ENCODE measurements around the gene RRP12. TPM values are rescaled to one million over a fixed set of nuclear protein-coding genes. Genes with fewer than 3 reads are reported as not detected.

The RRP12 gene
- polyA plus RNA-seq, 1 of the 3 experiments (the other 2 are of a cell fraction) = 46.4 TPM

DNA sequence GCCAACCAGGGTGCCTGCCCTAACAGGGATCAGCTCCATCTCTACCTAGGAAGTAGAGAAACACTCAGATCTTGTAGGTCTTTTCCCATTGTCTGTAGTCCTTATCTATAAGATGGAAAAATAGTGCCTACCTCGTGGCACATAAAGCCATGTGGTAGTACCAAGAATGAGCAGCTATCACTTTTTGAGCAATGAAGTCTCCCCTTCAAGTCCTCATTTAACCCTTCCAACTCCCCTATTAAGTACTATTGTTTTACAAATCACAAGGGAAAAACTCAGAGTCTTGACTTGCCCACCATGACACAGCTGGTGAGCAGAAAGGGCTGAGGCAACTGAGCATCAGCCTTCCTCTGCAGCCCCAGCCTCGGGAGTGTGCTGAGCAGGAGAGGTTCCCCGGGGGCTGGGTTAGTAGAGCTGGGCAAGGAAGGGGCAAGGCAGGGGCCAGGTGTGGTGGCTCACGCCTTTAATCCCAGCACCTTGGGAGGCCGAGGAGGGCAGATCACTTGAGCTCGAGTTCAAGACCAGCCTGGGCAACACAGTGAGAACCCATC is 69.9 kb downstream of the RRP12 start:
- no peak overlapping the region for H3K4me3 ChIP-seq (ENCODE audit: low read depth in 2 of 2, low read length in 1 of 2)
- peaks cover 8% of the 10 kb centered on the region for H3F3A ChIP-seq (replicated peaks; ENCODE audit: insufficient read depth)
- 73% methylated on average over 6 of the region's 6 CpGs for WGBS (ENCODE audit: low lambda C conversion rate)
- H3K79me2 ChIP-seq (ENCODE audit: insufficient read depth) = no peaks in the 10 kb centered on the region; the same call in 1 of the 2 replicates
- ChIA-PET CTCF (interaction anchor here (0.7 to 4.2 kb wide), 6 partner anchors 11 to 253 kb away, joined by 3 to 31 read pairs (median 4); partner anchors contain the start of gene ARHGAP19), POLR2A (no interaction called here)
- no peak overlapping the region for H3K4me2 ChIP-seq
- peaks cover 7% of the 10 kb centered on the region; the same call in 1 of the 2 replicates for H4K20me1 ChIP-seq (ENCODE audit: insufficient read depth)
- no peaks in the 10 kb centered on the region for H3K36me3 ChIP-seq (replicated peaks in 1 of 2; ENCODE audit: control insufficient read depth in 1 of 2, insufficient read depth in 2 of 2, low read length in 1 of 2)
- peaks cover 0 to 18% of the 10 kb centered on the region in 2 experiments; a peak in 1 of 4 replicates for H3K4me1 ChIP-seq (ENCODE audit: control insufficient read depth in 1 of 2, insufficient read depth in 2 of 2, low read depth in 1 of 2, low read length in 1 of 2)
- no peak overlapping the region for H2AFZ ChIP-seq (ENCODE audit: low read depth)
- H3K9me2 ChIP-seq = no peaks in the 10 kb centered on the region
- DNase-seq = no peak
- TF ChIP-seq GABPA (IDR thresholded peaks at IDR 0.05; ENCODE audit: low read depth) (no peak), GATA2 (CRISPR knock-in tag; IDR thresholded peaks at IDR 0.05) (no peak), FOXJ3 (CRISPR knock-in tag; IDR thresholded peaks at IDR 0.05) (no peak), RXRA (IDR thresholded peaks at IDR 0.05; ENCODE audit: borderline replicate concordance, low read depth) (no peak), ELF1 (IDR thresholded peaks at IDR 0.05) (no peak), SIN3A (IDR thresholded peaks at IDR 0.05; ENCODE audit: borderline replicate concordance, low read depth, low read length) (no peak), SMC3 (IDR thresholded peaks at IDR 0.05; ENCODE audit: low read depth, low read length) (no peak), MEF2A (IDR thresholded peaks at IDR 0.05; ENCODE audit: borderline replicate concordance, low read depth) (no peak), EZH2phosphoT487 (IDR thresholded peaks at IDR 0.05; ENCODE audit: borderline replicate concordance, low read depth) (no peak), JUND (IDR thresholded peaks at IDR 0.05) (no peak), TEAD4 (IDR thresholded peaks at IDR 0.05; ENCODE audit: borderline replicate concordance, insufficient read depth) (no peak)
- H3K9ac ChIP-seq = no peak overlapping the region
- no peak overlapping the region for H3K27ac ChIP-seq (ENCODE audit: low read depth in 2 of 2, low read length in 1 of 2)
- H3K27me3 ChIP-seq (ENCODE audit: insufficient read depth) = no peaks in the 10 kb centered on the region
- no peaks in the 10 kb centered on the region for H3K9me3 ChIP-seq

DNA sequence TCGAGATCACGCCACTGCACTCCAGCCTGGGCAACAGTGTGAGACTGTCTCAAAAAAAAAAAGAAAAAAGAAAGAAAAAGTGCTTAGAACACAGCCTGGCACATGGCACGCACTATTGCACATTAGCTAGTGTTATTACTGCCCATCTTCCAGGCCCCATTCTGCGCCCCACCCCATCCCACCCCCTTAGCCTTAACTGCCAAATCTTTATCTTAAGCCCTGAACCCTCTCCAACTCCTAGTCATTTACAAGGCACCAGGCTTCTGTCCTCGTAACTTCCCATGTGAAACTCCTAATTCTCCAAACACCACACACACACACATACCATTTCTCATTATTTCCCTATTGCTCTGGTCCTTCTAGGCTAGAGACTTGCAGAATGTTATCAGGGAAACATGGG is 71.4 kb downstream of the RRP12 start:
- ChIA-PET CTCF (no interaction called here), POLR2A (no interaction called here)
- Histone ChIP-seq H3K9me2 (no peaks in the 10 kb centered on the region), H3K4me3 (ENCODE audit: low read depth in 2 of 2, low read length in 1 of 2) (no peak overlapping the region), H3K27me3 (ENCODE audit: insufficient read depth) (no peaks in the 10 kb centered on the region), H3K9ac (no peak overlapping the region), H3F3A (replicated peaks; ENCODE audit: insufficient read depth) (no peaks in the 10 kb centered on the region), H3K27ac (ENCODE audit: low read depth in 2 of 2, low read length in 1 of 2) (no peak overlapping the region), H2AFZ (ENCODE audit: low read depth) (no peak overlapping the region), H3K36me3 (replicated peaks in 1 of 2; ENCODE audit: control insufficient read depth in 1 of 2, insufficient read depth in 2 of 2, low read length in 1 of 2) (no peaks in the 10 kb centered on the region), H3K4me2 (no peak overlapping the region), H4K20me1 (ENCODE audit: insufficient read depth) (peaks cover 7% of the 10 kb centered on the region; the same call in 1 of the 2 replicates), H3K4me1 (ENCODE audit: control insufficient read depth in 1 of 2, insufficient read depth in 2 of 2, low read depth in 1 of 2, low read length in 1 of 2) (peaks cover 0 to 18% of the 10 kb centered on the region in 2 experiments; a peak in 1 of 4 replicates), H3K79me2 (ENCODE audit: insufficient read depth) (no peaks in the 10 kb centered on the region; the same call in 1 of the 2 replicates), H3K9me3 (no peaks in the 10 kb centered on the region)
- TF ChIP-seq RCOR1 (IDR thresholded peaks at IDR 0.05; ENCODE audit: low read length) (no peak), GATA2 (CRISPR knock-in tag; IDR thresholded peaks at IDR 0.05) (no peak), TEAD4 (IDR thresholded peaks at IDR 0.05; ENCODE audit: borderline replicate concordance, insufficient read depth) (no peak), CHD2 (IDR thresholded peaks at IDR 0.05; ENCODE audit: low read length, partially characterized antibody) (no peak), NFIC (IDR thresholded peaks at IDR 0.05; ENCODE audit: borderline replicate concordance) (no peak), EZH2phosphoT487 (IDR thresholded peaks at IDR 0.05; ENCODE audit: borderline replicate concordance, low read depth) (no peak), SIN3A (IDR thresholded peaks at IDR 0.05; ENCODE audit: borderline replicate concordance, low read depth, low read length) (no peak)
- WGBS (ENCODE audit: low lambda C conversion rate) = 95% methylated on average over 5 of the region's 5 CpGs
- no peak for DNase-seq
